Neural progenitor cell (in vitro differentiated cells): ENCODE data around the gene THAP5. TPM values are rescaled to one million over a fixed set of nuclear protein-coding genes. Genes with fewer than 3 reads are reported as not detected.

Source experiments
- DNase-seq: peaks from one replicate; pipeline ENCODE4 v3.0.0-alpha.2; 2016; ENCODE audit warnings: low spot score
- H2AFZ ChIP-seq: fragments of 200-600 bp; sonication (generic); replicated peaks from 2 replicates; pipeline ENCODE4 v1.6.1; 2016; ENCODE audit warnings: antibody characterized with exemption
- H3F3A ChIP-seq: fragments of 200-600 bp; sonication (generic); 2 replicates; pipeline ENCODE4 v1.6.1; 2016; ENCODE audit warnings: antibody characterized with exemption, low read depth
- H3K27ac ChIP-seq: fragments of 200-600 bp; sonication (generic); 2 replicates; pipeline ENCODE4 v1.5.1; 2016; ENCODE audit warnings: mild to moderate bottlenecking
- H3K27me3 ChIP-seq: fragments of 200-600 bp; sonication (generic); 2 replicates; pipeline ENCODE4 v1.6.1; 2016; ENCODE audit warnings: mild to moderate bottlenecking, moderate library complexity
- H3K36me3 ChIP-seq: fragments of 200-600 bp; sonication (generic); 2 replicates; pipeline ENCODE4 v1.5.1; 2016
- H3K4me1 ChIP-seq: fragments of 200-600 bp; sonication (generic); 2 replicates; pipeline ENCODE4 v1.6.1; 2016; ENCODE audit warnings: mixed run types
- H3K4me2 ChIP-seq: fragments of 200-600 bp; sonication (generic); 2 replicates; pipeline ENCODE4 v1.6.1; 2016
- H3K4me3 ChIP-seq: fragments of 200-600 bp; sonication (generic); 2 replicates; pipeline ENCODE4 v1.5.1; 2016
- H3K79me2 ChIP-seq: fragments of 200-600 bp; sonication (generic); 2 replicates; pipeline ENCODE4 v1.6.1; 2016; ENCODE audit warnings: low read depth
- H3K9ac ChIP-seq: fragments of 200-600 bp; sonication (generic); 2 replicates; pipeline ENCODE4 v1.6.1; 2016
- H3K9me3 ChIP-seq: fragments of 200-600 bp; sonication (generic); 2 replicates; pipeline ENCODE4 v1.5.1; 2016; ENCODE audit warnings: low read depth
- H4K20me1 ChIP-seq: fragments of 200-600 bp; sonication (generic); 2 replicates; pipeline ENCODE4 v1.6.1; 2016; ENCODE audit warnings: low read depth
- H3K27ac Mint-ChIP-seq: 3 replicates; pipeline ENCODE4 v1.8.0; 2021; ENCODE audit warnings: mixed read lengths
- H3K27me3 Mint-ChIP-seq: 2 replicates; pipeline ENCODE4 v1.8.0; 2022; ENCODE audit warnings: low read depth, mild to moderate bottlenecking, inconsistent platforms, moderate library complexity, mixed read lengths; ENCODE audit not compliant: insufficient read depth
- H3K36me3 Mint-ChIP-seq: 3 replicates; pipeline ENCODE4 v1.8.0; 2021; ENCODE audit warnings: mixed read lengths
- H3K4me1 Mint-ChIP-seq: 3 replicates; pipeline ENCODE4 v1.8.0; 2021; ENCODE audit warnings: mixed read lengths
- H3K4me3 Mint-ChIP-seq: 3 replicates; pipeline ENCODE4 v1.8.0; 2021; ENCODE audit warnings: mild to moderate bottlenecking, moderate library complexity, mixed read lengths
- H3K9me3 Mint-ChIP-seq: 3 replicates; pipeline ENCODE4 v1.8.0; 2020; ENCODE audit warnings: mixed read lengths
- EZH2 ChIP-seq: fragments of 200-600 bp; sonication (generic); IDR thresholded peaks from 2 replicates; pipeline ENCODE4 v1.6.1; 2017; ENCODE audit warnings: antibody characterized with exemption, mild to moderate bottlenecking, moderate library complexity
- EZH2phosphoT487 ChIP-seq: fragments of 200-600 bp; sonication (generic); IDR thresholded peaks from 2 replicates; pipeline ENCODE4 v1.6.1; 2017; ENCODE audit warnings: antibody characterized with exemption
- total RNA-seq: library from RNA; depleted of rRNA; stranded (reverse); fragments of >200 nt; gene quantifications from 2 replicates; pipeline ENCODE4 v1.2.3, GENCODE V29; 2015; ENCODE audit warnings: low replicate concordance
- TF ChIP-seq, protein P1 (sequence below): fragments of 200-600 bp; sonication (generic); IDR thresholded peaks from 2 replicates; pipeline ENCODE4 v1.5.1; 2017; ENCODE audit warnings: antibody characterized with exemption, mild to moderate bottlenecking

The THAP5 gene
- total RNA-seq, 1 donor from 2014 or later, result 55.6 TPM

DNA sequence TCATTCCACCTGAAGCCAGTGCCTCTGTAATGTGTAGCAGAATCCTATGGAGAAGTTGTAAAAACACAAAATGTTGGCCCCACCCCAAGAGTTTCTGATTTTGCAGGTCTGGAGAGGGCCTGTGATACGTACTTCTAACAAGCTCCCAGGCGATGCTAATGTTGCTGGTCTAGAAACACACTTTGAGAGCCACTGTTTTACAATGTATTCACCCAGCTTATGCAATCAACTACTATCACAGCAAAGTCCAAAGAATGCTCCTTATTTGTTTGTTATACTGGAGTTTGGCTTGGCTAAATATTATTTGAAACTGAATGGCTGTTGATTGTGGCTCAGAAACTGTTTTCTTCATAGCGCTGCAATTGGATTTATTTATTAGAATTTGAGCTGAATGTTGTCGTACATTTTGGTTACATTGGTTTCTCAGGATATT, 44.5 kb upstream of the THAP5 start:
- Mint-ChIP-seq H3K9me3 (no peaks in the 10 kb centered on the region), H3K27ac (peak overlapping the region; percentile 35), H3K27me3 (no peaks in the 10 kb centered on the region), H3K4me1 (peaks cover 6% of the 10 kb centered on the region), H3K4me3 (no peak overlapping the region), H3K36me3 (no peaks in the 10 kb centered on the region)
- Histone ChIP-seq H2AFZ (peak overlapping the region; percentile 80), H3K36me3 (no peaks in the 10 kb centered on the region), H3K4me2 (no peak overlapping the region), H3K79me2 (no peaks in the 10 kb centered on the region), H3F3A (no peaks in the 10 kb centered on the region), H3K4me1 (no peaks in the 10 kb centered on the region), H3K27ac (no peak overlapping the region), H3K9ac (no peak overlapping the region), H3K27me3 (no peaks in the 10 kb centered on the region), H4K20me1 (no peaks in the 10 kb centered on the region), H3K9me3 (no peaks in the 10 kb centered on the region), H3K4me3 (no peak overlapping the region)
- no peak for DNase-seq
- no peak for TF ChIP-seq EZH2phosphoT487
- no peak for TF ChIP-seq EZH2
- TF ChIP-seq, protein P1, sequence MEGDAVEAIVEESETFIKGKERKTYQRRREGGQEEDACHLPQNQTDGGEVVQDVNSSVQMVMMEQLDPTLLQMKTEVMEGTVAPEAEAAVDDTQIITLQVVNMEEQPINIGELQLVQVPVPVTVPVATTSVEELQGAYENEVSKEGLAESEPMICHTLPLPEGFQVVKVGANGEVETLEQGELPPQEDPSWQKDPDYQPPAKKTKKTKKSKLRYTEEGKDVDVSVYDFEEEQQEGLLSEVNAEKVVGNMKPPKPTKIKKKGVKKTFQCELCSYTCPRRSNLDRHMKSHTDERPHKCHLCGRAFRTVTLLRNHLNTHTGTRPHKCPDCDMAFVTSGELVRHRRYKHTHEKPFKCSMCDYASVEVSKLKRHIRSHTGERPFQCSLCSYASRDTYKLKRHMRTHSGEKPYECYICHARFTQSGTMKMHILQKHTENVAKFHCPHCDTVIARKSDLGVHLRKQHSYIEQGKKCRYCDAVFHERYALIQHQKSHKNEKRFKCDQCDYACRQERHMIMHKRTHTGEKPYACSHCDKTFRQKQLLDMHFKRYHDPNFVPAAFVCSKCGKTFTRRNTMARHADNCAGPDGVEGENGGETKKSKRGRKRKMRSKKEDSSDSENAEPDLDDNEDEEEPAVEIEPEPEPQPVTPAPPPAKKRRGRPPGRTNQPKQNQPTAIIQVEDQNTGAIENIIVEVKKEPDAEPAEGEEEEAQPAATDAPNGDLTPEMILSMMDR, result no peak

DNA sequence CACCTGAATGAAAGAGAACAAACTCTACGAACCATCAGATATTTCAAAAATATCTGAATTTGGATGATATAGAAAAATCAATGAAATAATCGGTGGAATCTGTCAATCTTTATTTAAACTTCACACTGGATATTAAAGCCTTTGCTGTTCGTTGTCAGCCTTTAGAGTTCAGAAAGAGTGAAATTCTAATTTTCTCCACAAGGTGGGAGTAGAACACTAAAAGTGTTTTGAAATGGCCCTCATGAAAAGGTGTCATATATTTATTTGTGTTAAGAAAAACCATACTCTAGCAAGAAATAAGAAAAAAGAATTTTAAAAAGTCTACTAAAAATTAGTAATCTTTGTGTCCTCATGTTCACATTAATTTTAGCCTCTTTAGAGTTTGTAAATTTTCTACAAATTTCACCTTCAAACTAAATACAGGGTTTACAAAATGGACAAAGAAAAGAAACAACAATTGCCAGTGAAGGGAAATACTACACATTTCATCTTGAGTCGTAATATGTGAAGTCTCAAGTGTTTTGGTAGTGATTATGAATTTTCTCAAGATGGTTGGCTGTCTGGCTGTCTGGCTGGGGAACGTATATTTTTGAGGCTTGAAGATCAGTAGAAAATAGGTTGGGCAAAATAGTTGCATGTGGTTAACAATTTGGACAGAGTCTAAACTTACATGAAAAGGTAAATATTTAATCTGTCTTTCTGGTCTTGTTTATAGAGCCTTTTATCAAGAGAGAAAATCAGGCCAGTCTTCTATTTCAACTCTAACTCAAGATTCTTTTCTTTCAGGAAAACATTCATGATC, 43.8 kb upstream of the THAP5 start:
- H3K4me3 ChIP-seq, result no peak overlapping the region
- H3K9me3 ChIP-seq, result no peaks in the 10 kb centered on the region
- H3K79me2 ChIP-seq, result no peaks in the 10 kb centered on the region
- peak overlapping the region; percentile 80 for H2AFZ ChIP-seq
- no peak overlapping the region for H3K27ac Mint-ChIP-seq
- no peaks in the 10 kb centered on the region for H4K20me1 ChIP-seq
- H3K4me3 Mint-ChIP-seq, result no peak overlapping the region
- TF ChIP-seq EZH2, result no peak
- TF ChIP-seq, protein P1, result peak; percentile 94
- H3K9me3 Mint-ChIP-seq, result no peaks in the 10 kb centered on the region
- H3K36me3 Mint-ChIP-seq, result no peaks in the 10 kb centered on the region
- no peaks in the 10 kb centered on the region for H3K27me3 ChIP-seq
- H3K27me3 Mint-ChIP-seq, result no peaks in the 10 kb centered on the region
- no peak overlapping the region for H3K9ac ChIP-seq
- H3K4me2 ChIP-seq, result no peak overlapping the region
- peak; percentile 62 for DNase-seq
- peaks cover 6% of the 10 kb centered on the region for H3K4me1 Mint-ChIP-seq
- no peaks in the 10 kb centered on the region for H3K36me3 ChIP-seq
- no peaks in the 10 kb centered on the region for H3K4me1 ChIP-seq
- no peaks in the 10 kb centered on the region for H3F3A ChIP-seq
- H3K27ac ChIP-seq, result no peak overlapping the region

DNA sequence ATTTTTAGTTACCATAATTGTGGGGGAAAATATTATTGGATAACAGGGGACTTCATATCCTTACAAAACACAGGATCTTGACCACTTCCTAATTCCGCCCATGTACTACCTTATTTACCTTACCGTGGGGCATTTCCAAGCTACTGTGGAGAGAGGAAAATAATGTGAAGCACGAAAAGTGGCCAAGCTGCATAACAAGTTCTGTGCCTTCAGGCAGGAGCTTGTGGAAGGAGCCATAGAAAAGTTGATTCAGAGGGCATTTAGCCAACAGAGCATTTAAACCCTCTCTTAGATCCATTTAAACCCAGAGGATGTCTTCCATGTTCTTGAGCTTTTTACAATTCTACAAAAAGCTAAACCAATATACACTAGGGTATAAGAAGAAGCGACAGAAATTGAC, 41.8 kb upstream of the THAP5 start:
- H3K9me3 Mint-ChIP-seq, result no peaks in the 10 kb centered on the region
- peaks cover 6% of the 10 kb centered on the region for H3K4me1 Mint-ChIP-seq
- no peak overlapping the region for H3K27ac Mint-ChIP-seq

More for the DNA sequence above, 41.8 kb upstream of the THAP5 start:
- no peak overlapping the region for H3K4me3 Mint-ChIP-seq
- Histone ChIP-seq H4K20me1 (no peaks in the 10 kb centered on the region), H3K79me2 (no peaks in the 10 kb centered on the region), H3K36me3 (no peaks in the 10 kb centered on the region), H3K9ac (no peak overlapping the region), H3F3A (no peaks in the 10 kb centered on the region), H3K4me2 (no peak overlapping the region), H3K4me1 (no peaks in the 10 kb centered on the region), H3K9me3 (no peaks in the 10 kb centered on the region), H3K4me3 (no peak overlapping the region), H3K27me3 (no peaks in the 10 kb centered on the region), H3K27ac (no peak overlapping the region), H2AFZ (no peak overlapping the region)
- no peak for DNase-seq
- H3K36me3 Mint-ChIP-seq, result no peaks in the 10 kb centered on the region
- H3K27me3 Mint-ChIP-seq, result no peaks in the 10 kb centered on the region
- TF ChIP-seq EZH2 (no peak), EZH2phosphoT487 (no peak)
- TF ChIP-seq, protein P1, result no peak
